IMR-90 (cell line): ENCODE measurements around the gene ADARB2. TPM values are rescaled to one million over a fixed set of nuclear protein-coding genes. Genes with fewer than 3 reads are reported as not detected.

Experiments used
- ATAC-seq: fragments of 200-7000 bp; cut with Tn5 transposase; 2 replicates; pipeline ENCODE4 v1.9.1; 2020; ENCODE audit warnings: low read depth, mild to moderate bottlenecking, moderate library complexity
- BruUV-seq: library from RNA; stranded (reverse); fragments of 400-500 nt; replicated peaks from 2 replicates; lab custom pipeline; 2021; lab: Mats Ljungman, UMichigan
- CTCF ChIA-PET: fragments of 300-600 bp; formaldehyde crosslinking; extraction: SDS; loops from one replicate; lab custom pipeline; 2021; ENCODE audit warnings: antibody characterized with exemption; lab: Yijun Ruan, JAX
- POLR2A ChIA-PET: fragments of 300-600 bp; sonication (Branson Sonifier 250); formaldehyde crosslinking; loops from one replicate; lab custom pipeline; 2022; ENCODE audit warnings: antibody characterized with exemption; ENCODE audit not compliant: unreplicated experiment; lab: Charles Lee
- DNase-seq: peaks from one replicate; pipeline ENCODE4 v3.0.0; 2013
- H2AFZ ChIP-seq: replicated peaks from 2 replicates; pipeline ENCODE3; 2013; ENCODE audit warnings: low read length, mild to moderate bottlenecking; ENCODE audit not compliant: poor library complexity
- H2AK5ac ChIP-seq: 2 replicates; pipeline ENCODE4 v1.6.1; 2013; ENCODE audit warnings: low read depth, low read length, inconsistent platforms
- H2AK9ac ChIP-seq: replicated peaks from 2 replicates; pipeline ENCODE3; 2013; ENCODE audit warnings: mild to moderate bottlenecking, low read depth, low read length, moderate library complexity; ENCODE audit not compliant: poor library complexity
- H2BK120ac ChIP-seq: 2 replicates; pipeline ENCODE4 v1.6.1; 2013; ENCODE audit warnings: low read depth, low read length, inconsistent platforms
- H2BK15ac ChIP-seq: 3 replicates; pipeline ENCODE4 v1.6.1; 2013; ENCODE audit warnings: low read depth, low read length, inconsistent platforms
- H2BK20ac ChIP-seq: 2 replicates; pipeline ENCODE4 v1.6.1; 2013; ENCODE audit warnings: low read depth, mild to moderate bottlenecking, inconsistent platforms, low read length, moderate library complexity
- H2BK5ac ChIP-seq: 2 replicates; pipeline ENCODE4 v1.6.1; 2013; ENCODE audit warnings: mild to moderate bottlenecking, low read depth, low read length, inconsistent platforms; ENCODE audit not compliant: poor library complexity, severe bottlenecking
- H3K14ac ChIP-seq: replicated peaks from 2 replicates; pipeline ENCODE4 v1.6.1; 2013; ENCODE audit warnings: low read depth, low read length, inconsistent platforms
- H3K18ac ChIP-seq: 2 replicates; pipeline ENCODE4 v1.6.1; 2013; ENCODE audit warnings: low read depth, low read length, control low read depth
- H3K23ac ChIP-seq: 2 replicates; pipeline ENCODE4 v1.6.1; 2013; ENCODE audit warnings: low read depth, low read length, inconsistent platforms
- H3K27ac ChIP-seq: 2 replicates; pipeline ENCODE4 v1.5.1; 2013; ENCODE audit warnings: mild to moderate bottlenecking, control low read depth, low read length; ENCODE audit not compliant: insufficient read depth
- H3K27me3 ChIP-seq: 2 replicates; pipeline ENCODE4 v1.6.1; 2013; ENCODE audit warnings: low read length; ENCODE audit not compliant: control insufficient read depth, insufficient read depth
- H3K36me3 ChIP-seq: 2 replicates; pipeline ENCODE4 v1.6.1; 2013; ENCODE audit warnings: low read length, mixed read lengths; ENCODE audit not compliant: control insufficient read depth, insufficient read depth
- H3K4ac ChIP-seq: 2 replicates; pipeline ENCODE4 v1.6.1; 2013; ENCODE audit warnings: low read depth, low read length, inconsistent platforms
- H3K4me1 ChIP-seq: 2 replicates; pipeline ENCODE4 v1.6.1; 2013; ENCODE audit warnings: low read length, mixed read lengths; ENCODE audit not compliant: control insufficient read depth, insufficient read depth
- H3K4me2 ChIP-seq: 2 replicates; pipeline ENCODE4 v1.6.1; 2013; ENCODE audit warnings: low read depth, mild to moderate bottlenecking, control low read depth, low read length, moderate library complexity
- H3K4me3 ChIP-seq: 2 replicates; pipeline ENCODE4 v1.5.1; 2013; ENCODE audit warnings: low read depth, mild to moderate bottlenecking, control low read depth, low read length, moderate library complexity; ENCODE audit not compliant: insufficient read depth
- H3K56ac ChIP-seq: 2 replicates; pipeline ENCODE4 v1.6.1; 2013; ENCODE audit warnings: low read length, inconsistent platforms; ENCODE audit not compliant: insufficient read depth; ENCODE audit errors: extremely low read depth
- H3K79me1 ChIP-seq, 2 experiments: 2 replicates each; pipeline ENCODE4 v1.6.1; 2013; ENCODE audit warnings: low read length in 2 of 2, inconsistent platforms in 1 of 2, low read depth in 1 of 2
- H3K9ac ChIP-seq: 2 replicates; pipeline ENCODE4 v1.6.1; 2013; ENCODE audit warnings: low read depth, low read length, control low read depth
- H3K9me1 ChIP-seq: 2 replicates; pipeline ENCODE4 v1.6.1; 2013; ENCODE audit warnings: low read length, inconsistent platforms; ENCODE audit not compliant: insufficient read depth
- H3K9me3 ChIP-seq: 2 replicates; pipeline ENCODE4 v1.6.1; 2013; ENCODE audit warnings: low read length; ENCODE audit not compliant: control insufficient read depth, insufficient read depth
- H4K20me1 ChIP-seq: 2 replicates; pipeline ENCODE4 v1.6.1; 2013; ENCODE audit warnings: low read length, inconsistent platforms; ENCODE audit not compliant: insufficient read depth
- H4K5ac ChIP-seq: 2 replicates; pipeline ENCODE4 v1.6.1; 2013; ENCODE audit warnings: mild to moderate bottlenecking, low read depth, low read length, control low read depth
- H4K8ac ChIP-seq, 2 experiments: 2 replicates each; pipeline ENCODE4 v1.6.1; 2013; ENCODE audit warnings: low read depth in 2 of 2, low read length in 2 of 2, control low read depth in 1 of 2, inconsistent platforms in 1 of 2
- H4K91ac ChIP-seq: 2 replicates; pipeline ENCODE4 v1.6.1; 2013; ENCODE audit warnings: low read depth, low read length, inconsistent platforms; ENCODE audit not compliant: insufficient read depth
- BHLHE40 ChIP-seq: fragments of 150-350 bp; IDR thresholded peaks from 2 replicates; pipeline ENCODE4 v1.6.1; 2016; ENCODE audit warnings: mild to moderate bottlenecking, low read depth, low read length
- CEBPB ChIP-seq: IDR thresholded peaks from 2 replicates; pipeline ENCODE4 v1.6.1; 2012; ENCODE audit warnings: low read depth, low read length, improper control_type of control experiment
- CHD1 ChIP-seq: IDR thresholded peaks from 2 replicates; pipeline ENCODE4 v1.6.1; 2012; ENCODE audit warnings: low read depth, low read length, improper control_type of control experiment
- FOS ChIP-seq: fragments of 150-350 bp; IDR thresholded peaks from 2 replicates; pipeline ENCODE4 v1.6.1; 2016; ENCODE audit warnings: low read depth, low read length
- MXI1 ChIP-seq: IDR thresholded peaks from 2 replicates; pipeline ENCODE4 v1.6.1; 2012; ENCODE audit warnings: low read depth, mild to moderate bottlenecking, low read length, moderate library complexity, borderline replicate concordance
- NFE2L2 ChIP-seq: fragments of 150-350 bp; IDR thresholded peaks from 2 replicates; pipeline ENCODE4 v1.6.1; 2016; ENCODE audit warnings: low read depth, mild to moderate bottlenecking, low read length
- POLR2A ChIP-seq: IDR thresholded peaks from 2 replicates; pipeline ENCODE4 v1.6.1; 2012; ENCODE audit warnings: mild to moderate bottlenecking, low read depth, low read length
- RAD21 ChIP-seq: IDR thresholded peaks from 2 replicates; pipeline ENCODE4 v1.6.1; 2012; ENCODE audit warnings: low read length, improper control_type of control experiment
- RCOR1 ChIP-seq: IDR thresholded peaks from 2 replicates; pipeline ENCODE4 v1.6.1; 2012; ENCODE audit warnings: mild to moderate bottlenecking, low read length, improper control_type of control experiment; ENCODE audit not compliant: insufficient replicate concordance
- RFX5 ChIP-seq: IDR thresholded peaks from 2 replicates; pipeline ENCODE4 v1.8.0; 2012; ENCODE audit warnings: low read depth, mild to moderate bottlenecking, low read length, moderate library complexity
- SMC3 ChIP-seq: fragments of 150-350 bp; IDR thresholded peaks from 2 replicates; pipeline ENCODE4 v1.6.1; 2016; ENCODE audit warnings: low read depth, mild to moderate bottlenecking, antibody characterized with exemption, low read length, moderate library complexity
- WGBS, 2 experiments: methylation state at CpG; one replicate each; pipeline versions ENCODE4 v1.1.5 to v1.1.7; 2013; ENCODE audit warnings: missing lambda C conversion rate in 2 of 2; ENCODE audit not compliant: insufficient read length in 1 of 2; ENCODE audit errors: extremely low coverage in 2 of 2; 5-methylcytosine and 5-hydroxymethylcytosine counted together
- dilution Hi-C: fragments of 300-500 bp; cut with HindIII; formaldehyde crosslinking; loops from one replicate; pipeline ENCODE4 v1.14.3; 2018; ENCODE audit warnings: low sequenced_read_pairs; ENCODE audit not compliant: unreplicated experiment
- in situ Hi-C: fragments of 300-500 bp; cut with MboI; formaldehyde crosslinking; loops from 3 replicates; pipeline ENCODE4 v1.14.3; 2019; ENCODE audit warnings: low sequenced_read_pairs, inconsistent platforms, mixed read lengths
- intact Hi-C: fragments of 100-400 bp; cut with micrococcal nuclease; formaldehyde crosslinking; loops from 2 replicates; pipeline ENCODE4 v1.10.0; 2022
- polyA plus RNA-seq, 3 experiments: library from polyadenylated mRNA; depleted of rRNA; stranded (reverse); fragments of >200 nt; gene quantifications; 2 replicates each; pipeline ENCODE4 v1.2.3, GENCODE V29; 2012; ENCODE audit warnings: low replicate concordance in 1 of 3
- total RNA-seq: library from RNA; depleted of rRNA; stranded (reverse); fragments of >200 nt; gene quantifications from 2 replicates; pipeline ENCODE4 v1.2.3, GENCODE V29; 2012
- TF ChIP-seq, protein P1 (sequence below): fragments of 150-350 bp; IDR thresholded peaks from 2 replicates; pipeline ENCODE4 v1.6.1; 2017; ENCODE audit warnings: mild to moderate bottlenecking, antibody characterized with exemption, low read length, low read depth
- TF ChIP-seq, protein P2 (sequence below): fragments of 150-350 bp; IDR thresholded peaks from 2 replicates; pipeline ENCODE4 v1.6.1; 2016; ENCODE audit warnings: low read depth, mild to moderate bottlenecking, low read length, moderate library complexity, borderline replicate concordance
- TF ChIP-seq, protein P3 (sequence below): conservative IDR thresholded peaks from 2 replicates; pipeline ENCODE4 v1.5.1; 2012; ENCODE audit warnings: mild to moderate bottlenecking, low read depth, low read length, improper control_type of control experiment

The ADARB2 gene
- total and polyA plus RNA-seq, 2 of the 4 experiments (the other 2 are of a cell fraction), result not detected

DNA sequence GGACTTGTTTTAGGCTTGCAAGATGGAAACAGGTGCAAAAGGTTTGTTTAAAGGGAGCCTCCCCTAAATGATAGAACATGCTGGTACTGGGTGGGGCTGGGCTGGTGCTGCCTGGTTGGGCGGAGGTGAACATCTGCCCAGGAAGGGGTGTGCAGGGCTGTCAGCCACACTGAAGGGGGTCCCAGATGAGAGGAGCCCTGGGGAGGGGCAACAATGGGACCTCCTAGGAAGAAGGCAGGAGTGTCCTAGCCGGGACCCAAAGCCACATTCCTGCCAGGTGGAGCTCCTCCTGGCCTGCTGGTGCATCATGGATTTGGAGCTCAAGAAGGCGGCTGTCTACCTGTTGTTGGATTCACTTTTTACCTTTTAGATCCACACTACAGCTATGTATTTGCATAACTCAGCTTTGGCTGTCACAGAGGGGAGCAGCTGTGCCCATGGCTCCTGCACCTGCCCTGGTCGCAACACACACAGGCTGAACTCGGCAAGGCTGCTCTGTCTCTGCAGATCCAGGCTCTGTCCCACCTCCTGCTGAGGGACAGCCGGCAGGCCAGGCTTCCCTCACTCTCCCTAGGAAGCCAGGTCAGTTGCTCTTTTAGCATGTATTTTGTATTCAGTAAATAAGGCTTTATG, 59.9 kb downstream of the ADARB2 start:
- Histone ChIP-seq H2BK120ac (no peak overlapping the region), H3K18ac (no peak overlapping the region), H3K36me3 (no peaks in the 10 kb centered on the region), H4K8ac (no peak overlapping the region), H3K27me3 (no peaks in the 10 kb centered on the region), H3K9ac (no peak overlapping the region), H3K9me1 (no peaks in the 10 kb centered on the region), H3K4me3 (no peak overlapping the region), H4K5ac (no peak overlapping the region), H3K9me3 (peaks cover 40% of the 10 kb centered on the region), H2BK20ac (no peak overlapping the region), H2AFZ (no peak overlapping the region), H3K79me1 (no peaks in the 10 kb centered on the region), H2BK15ac (no peak overlapping the region), H2AK5ac (no peak overlapping the region), H2AK9ac (no peak overlapping the region), H2BK5ac (no peak overlapping the region), H3K14ac (no peak overlapping the region), H4K91ac (no peak overlapping the region), H3K4me2 (no peak overlapping the region), H3K27ac (no peak overlapping the region), H4K20me1 (no peaks in the 10 kb centered on the region), H3K4me1 (no peaks in the 10 kb centered on the region), H3K56ac (no peak overlapping the region), H3K23ac (no peak overlapping the region), H3K4ac (no peak overlapping the region)
- DNase-seq, result no peak
- 40% methylated on average over 3 of the region's 6 CpGs; no CpG with 5 or more reads in 1 of the 2 experiments for WGBS, 2 experiments
- dilution Hi-C loops, result no loop called here
- no TSS peak for BruUV-seq
- TF ChIP-seq, protein P1, sequence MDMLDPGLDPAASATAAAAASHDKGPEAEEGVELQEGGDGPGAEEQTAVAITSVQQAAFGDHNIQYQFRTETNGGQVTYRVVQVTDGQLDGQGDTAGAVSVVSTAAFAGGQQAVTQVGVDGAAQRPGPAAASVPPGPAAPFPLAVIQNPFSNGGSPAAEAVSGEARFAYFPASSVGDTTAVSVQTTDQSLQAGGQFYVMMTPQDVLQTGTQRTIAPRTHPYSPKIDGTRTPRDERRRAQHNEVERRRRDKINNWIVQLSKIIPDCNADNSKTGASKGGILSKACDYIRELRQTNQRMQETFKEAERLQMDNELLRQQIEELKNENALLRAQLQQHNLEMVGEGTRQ, result no peak
- TF ChIP-seq, protein P2, sequence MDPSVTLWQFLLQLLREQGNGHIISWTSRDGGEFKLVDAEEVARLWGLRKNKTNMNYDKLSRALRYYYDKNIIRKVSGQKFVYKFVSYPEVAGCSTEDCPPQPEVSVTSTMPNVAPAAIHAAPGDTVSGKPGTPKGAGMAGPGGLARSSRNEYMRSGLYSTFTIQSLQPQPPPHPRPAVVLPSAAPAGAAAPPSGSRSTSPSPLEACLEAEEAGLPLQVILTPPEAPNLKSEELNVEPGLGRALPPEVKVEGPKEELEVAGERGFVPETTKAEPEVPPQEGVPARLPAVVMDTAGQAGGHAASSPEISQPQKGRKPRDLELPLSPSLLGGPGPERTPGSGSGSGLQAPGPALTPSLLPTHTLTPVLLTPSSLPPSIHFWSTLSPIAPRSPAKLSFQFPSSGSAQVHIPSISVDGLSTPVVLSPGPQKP, result no peak
- TF ChIP-seq RCOR1 (no peak), FOS (no peak), BHLHE40 (no peak), CEBPB (no peak), POLR2A (no peak), SMC3 (no peak), CHD1 (no peak), RFX5 (no peak), NFE2L2 (no peak), RAD21 (no peak), MXI1 (no peak)
- TF ChIP-seq, protein P3, sequence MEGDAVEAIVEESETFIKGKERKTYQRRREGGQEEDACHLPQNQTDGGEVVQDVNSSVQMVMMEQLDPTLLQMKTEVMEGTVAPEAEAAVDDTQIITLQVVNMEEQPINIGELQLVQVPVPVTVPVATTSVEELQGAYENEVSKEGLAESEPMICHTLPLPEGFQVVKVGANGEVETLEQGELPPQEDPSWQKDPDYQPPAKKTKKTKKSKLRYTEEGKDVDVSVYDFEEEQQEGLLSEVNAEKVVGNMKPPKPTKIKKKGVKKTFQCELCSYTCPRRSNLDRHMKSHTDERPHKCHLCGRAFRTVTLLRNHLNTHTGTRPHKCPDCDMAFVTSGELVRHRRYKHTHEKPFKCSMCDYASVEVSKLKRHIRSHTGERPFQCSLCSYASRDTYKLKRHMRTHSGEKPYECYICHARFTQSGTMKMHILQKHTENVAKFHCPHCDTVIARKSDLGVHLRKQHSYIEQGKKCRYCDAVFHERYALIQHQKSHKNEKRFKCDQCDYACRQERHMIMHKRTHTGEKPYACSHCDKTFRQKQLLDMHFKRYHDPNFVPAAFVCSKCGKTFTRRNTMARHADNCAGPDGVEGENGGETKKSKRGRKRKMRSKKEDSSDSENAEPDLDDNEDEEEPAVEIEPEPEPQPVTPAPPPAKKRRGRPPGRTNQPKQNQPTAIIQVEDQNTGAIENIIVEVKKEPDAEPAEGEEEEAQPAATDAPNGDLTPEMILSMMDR, result no peak
- intact Hi-C loops, result no loop called here
- ChIA-PET POLR2A (no interaction called here), CTCF (interaction anchor here (0.6 kb wide), 1 partner anchor 595 kb away, joined by 6 read pairs; no protein-coding TSS in a partner anchor)
- ATAC-seq, result no peak
- in situ Hi-C loops, result no loop called here
